IPS DF 4.7 (cell line): ENCODE measurements around the gene EFNA1.
"Not testable (repeated sequence)": the region's sequence is repeated elsewhere in the genome, so short reads cannot be mapped to it uniquely, and the experiment has no call there.

Experiments
- DNase-seq: peaks from one replicate; pipeline ENCODE4 v3.0.0-alpha.2; 2013; ENCODE audit warnings: low spot score; ENCODE audit errors: extremely low read depth

EFNA1 gene

DNA sequence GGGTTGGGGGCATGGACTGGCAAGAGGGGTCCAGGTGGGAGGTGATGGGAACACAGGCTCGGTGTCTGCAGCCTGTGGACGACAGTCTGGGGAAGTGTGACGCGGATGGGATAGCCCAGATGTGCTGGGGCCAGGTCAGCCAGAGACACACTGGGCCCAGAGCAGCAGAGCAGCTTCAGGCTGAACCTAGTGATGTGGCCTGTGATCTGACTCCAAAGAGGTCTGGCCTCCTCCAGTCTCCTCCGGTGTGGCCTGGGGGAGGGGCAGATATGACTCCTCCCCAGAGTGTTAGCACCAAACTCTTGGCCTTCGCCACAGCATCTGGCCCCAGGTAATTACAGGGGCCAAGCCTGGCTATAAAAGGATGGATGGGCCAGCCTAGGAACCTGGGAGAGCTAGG is 35.5 kb upstream of the EFNA1 start:
- DNase-seq: no peak

DNA sequence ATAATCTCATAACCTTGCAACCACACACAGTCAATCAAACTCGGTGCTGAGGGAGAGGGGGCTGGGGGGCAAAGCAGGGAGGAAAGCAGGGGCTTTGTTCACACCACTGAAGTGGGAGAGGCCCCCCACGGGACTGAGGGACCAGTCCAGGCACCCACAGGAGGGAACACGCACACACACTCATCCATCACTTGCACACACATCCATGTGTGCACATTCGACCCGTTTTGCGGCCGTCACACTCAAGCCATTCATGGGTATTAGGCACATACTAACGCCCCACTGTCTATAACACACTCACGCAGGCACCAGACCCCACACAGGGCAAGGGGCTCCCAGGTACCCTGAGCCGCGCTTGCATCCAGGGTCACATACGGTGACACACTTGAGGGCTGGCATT is 35.0 kb upstream of the EFNA1 start:
- DNase-seq: no peak

DNA sequence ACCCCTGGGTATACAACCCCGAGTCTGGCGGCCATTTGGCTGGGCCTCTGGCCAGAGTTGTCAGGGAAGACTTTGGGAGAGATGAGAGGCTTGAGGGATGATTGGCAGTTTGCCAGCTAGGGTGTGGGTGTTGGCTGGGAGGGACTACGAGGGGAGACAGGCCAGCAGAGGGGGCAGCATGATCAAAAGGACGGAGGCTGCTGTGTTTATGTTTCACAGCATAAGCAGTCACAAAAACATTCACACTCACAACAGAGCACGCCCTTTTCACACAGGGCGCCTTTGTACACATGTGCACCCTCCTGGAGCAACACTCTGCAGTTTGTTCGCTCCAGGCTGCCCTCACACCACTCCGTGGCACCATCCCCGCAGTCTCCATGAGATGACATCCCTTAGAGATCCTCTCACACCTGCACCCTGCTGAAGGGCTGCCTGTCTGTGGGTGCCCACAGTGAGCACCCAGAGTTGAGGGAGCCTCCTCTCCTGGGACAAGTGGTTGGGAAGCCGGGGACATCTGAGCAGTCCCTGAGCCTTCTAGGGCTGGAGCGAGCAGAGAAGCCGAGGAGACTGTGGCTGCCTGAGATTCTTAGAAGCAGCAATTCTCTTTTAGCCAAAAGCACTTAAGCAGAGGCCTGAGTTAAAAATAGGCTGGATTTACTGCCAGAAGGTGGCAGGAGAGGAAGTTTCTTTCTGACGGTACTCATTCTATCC is 33.6 kb upstream of the EFNA1 start:
- DNase-seq: no peak

DNA sequence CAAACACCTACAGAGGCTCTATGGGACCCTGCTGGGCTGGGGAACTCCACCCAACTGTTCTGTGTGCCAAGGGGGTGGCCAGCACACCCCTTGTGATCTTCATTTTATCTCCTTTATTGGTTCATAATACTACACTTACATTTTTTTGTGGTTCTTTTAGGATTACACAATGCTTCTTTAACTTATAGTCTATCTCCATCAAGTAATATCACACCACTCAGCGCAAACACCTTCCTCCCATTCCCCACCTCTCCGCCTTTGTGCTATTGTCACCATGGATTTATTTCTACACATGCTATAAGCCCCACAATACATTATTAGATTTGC is 33.1 kb upstream of the EFNA1 start:
- DNase-seq: no peak

DNA sequence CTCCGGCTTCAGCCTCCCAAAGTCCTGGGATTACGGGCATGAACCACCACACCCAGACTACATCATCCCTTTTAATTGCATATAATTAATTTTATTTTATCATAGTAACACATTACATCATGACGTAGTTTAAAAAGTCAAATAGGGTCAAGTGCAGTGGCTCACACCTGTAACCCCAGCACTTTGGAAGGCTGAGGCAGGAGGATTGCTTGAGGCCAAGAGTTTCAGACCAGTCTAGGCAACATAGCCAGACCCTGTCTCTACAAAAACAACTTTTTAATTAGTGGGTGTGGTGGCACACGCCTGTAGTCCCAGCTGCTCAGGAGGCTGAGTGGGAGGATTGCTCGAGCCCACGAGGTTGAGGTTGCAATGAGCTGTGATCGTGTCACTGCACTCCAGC is 28.3 kb upstream of the EFNA1 start:
- DNase-seq: no peak

DNA sequence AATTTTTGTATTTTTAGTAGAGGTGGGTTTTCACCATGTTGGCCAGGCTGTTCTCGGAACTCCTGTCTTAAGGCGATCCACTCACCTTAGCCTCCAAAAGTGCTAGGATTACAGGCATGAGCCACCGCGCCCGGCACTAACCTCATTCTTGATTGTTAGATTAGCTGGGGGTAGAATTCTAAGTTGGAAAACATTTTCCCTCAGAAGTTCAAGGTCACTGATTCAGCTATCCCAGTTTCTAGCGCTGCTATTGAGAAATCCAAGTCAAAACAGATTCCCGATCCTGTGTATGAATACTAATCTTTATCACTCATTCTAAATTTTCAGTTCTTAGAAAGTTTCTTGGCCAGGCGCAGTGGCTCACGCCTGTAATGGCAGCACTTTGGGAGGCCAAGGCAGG is 24.4 kb upstream of the EFNA1 start:
- no peak for DNase-seq

DNA sequence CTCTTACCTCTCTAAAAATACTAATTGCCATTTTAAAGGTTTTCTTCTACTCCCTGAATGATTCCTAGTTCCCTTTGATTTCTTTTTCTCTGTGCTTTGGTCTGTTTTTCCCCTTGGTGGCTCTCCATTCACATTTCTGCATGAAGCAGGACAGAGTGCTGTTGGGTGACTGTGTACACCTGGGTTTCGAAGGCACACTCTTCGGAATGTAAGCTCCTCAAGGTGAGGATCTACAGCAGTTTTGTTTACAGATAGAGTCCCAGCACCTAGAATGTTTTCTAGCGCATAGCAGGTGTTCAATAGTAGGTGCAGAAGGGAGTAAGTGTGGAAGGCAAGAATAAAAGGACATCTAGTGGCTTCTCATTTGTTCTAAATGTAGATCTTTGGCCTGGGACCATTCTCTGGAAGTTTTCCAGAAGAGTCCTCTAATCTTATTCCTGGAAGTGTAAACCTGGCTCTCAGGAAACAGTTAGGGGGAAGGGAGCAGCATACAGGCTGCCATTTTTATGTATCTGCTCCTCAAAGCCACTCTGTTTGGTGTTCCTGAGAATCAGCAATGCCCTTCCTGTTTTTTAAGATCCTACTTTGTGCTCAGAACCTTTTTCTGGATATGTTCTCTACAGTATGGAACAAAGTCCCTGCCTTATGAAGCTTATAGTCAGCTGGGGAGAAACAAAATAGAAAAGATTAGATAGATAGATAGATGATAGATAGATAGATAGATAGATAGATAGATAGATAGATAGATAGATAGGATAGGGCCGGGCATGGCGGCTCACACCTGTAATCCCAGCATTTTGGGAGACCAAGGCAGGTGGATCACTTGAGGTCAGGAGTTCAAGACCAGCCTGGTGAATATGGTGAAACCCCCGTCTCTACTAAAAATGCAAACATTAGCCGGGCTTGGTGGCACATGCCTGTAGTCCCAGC is 22.8 kb upstream of the EFNA1 start:
- no peak for DNase-seq

DNA sequence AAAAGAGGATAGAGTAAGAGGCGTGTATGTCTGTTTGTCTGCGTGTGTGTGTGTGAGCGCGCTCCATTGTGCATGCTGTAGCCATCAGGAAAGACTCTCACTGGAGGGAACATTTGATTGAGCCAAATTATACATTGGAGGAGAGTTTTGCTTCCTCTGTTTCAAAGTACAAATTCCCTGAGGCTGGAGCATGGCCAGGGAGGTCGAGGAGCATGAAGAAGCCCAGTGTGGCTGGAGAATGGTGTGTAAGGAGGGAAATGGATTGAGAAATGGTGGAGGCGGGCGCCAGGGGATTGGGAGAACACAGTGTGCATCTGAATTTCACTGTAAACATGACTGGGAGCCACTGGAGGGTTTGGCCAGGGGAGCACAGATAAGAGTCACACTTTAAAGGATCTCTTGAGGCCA is 22.1 kb upstream of the EFNA1 start:
- DNase-seq: no peak

DNA sequence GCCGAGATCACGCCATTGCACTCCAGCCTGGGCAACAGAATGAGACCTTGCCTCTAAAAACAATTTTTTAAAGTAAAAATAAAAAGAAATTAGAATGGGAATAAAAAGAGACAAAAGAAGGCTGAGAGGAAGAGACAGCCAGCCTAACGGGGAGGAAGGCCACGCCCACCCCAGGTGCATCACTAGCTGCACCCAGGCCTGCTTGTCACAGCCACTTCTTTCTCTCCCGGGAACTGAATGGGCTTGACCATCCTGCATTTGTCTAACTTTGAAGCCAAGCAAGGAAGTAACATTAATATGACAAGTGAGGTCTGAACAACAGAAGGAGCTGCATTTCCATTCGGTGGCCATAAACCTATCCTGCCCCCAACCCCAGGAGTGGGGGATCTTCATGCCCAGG is 20.8 kb upstream of the EFNA1 start:
- DNase-seq: no peak

DNA sequence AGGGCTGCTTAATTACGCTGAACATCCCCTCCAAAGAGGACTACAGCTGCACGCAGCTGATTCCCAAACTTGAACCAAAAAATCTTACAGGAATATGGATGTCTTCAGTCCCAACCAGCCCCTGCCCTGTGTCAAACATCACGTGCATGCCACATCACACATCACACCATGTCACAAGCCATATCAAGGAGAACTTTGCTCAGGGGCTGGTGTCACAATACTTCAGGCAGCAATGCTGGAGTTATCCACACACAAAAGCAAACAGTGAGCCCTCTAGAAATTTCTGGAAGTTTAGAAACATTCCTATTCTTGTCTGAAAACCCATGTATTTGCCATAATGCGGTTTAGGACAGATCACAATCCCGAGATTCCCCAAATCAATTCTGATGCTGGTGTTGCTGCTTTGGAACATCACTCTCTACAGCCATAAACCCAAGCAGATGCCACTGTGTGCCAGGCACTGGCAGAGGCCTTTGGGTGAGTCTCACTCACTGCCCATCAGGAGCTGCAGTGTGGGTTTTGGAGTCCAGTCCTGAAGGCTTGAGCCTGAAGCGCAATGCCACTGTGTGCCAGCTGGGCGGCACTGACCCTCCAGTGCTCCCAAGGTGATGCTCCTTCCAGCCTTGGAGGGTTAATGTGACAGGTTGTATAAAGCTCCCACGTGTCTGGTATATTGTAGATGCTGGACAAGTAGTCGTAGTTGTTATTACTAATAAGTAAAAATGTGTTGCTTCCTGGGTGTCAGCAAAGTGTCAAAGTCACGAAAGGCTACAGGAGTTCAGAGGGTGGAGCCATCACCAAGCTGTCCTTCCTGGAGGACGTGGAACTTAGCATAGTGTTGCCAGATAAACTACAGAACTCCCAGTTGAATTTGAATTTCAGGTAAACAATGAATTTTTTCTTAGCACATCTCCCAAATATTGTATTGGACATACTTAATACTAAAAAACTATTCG is 20.1 kb upstream of the EFNA1 start:
- DNase-seq: no peak

DNA sequence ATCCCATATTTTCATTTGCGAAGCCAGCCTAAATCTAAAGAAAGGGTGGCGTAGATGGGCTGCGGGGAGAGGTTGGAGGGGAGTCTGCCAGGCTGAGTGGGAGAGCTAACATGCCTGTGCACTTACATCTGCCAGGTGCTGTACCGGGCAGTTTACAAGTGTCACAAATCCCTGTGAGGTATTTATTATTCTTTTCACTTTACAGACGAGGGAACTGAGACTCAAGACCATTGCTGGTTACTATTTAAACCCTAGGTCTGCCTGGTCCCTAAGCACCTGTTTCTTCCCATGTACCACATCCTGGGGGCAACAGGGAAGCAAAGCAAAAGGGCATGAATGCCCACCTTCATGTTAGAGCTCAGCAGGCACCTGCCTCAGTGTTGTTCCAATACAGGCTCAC is 19.4 kb upstream of the EFNA1 start:
- DNase-seq: no peak

DNA sequence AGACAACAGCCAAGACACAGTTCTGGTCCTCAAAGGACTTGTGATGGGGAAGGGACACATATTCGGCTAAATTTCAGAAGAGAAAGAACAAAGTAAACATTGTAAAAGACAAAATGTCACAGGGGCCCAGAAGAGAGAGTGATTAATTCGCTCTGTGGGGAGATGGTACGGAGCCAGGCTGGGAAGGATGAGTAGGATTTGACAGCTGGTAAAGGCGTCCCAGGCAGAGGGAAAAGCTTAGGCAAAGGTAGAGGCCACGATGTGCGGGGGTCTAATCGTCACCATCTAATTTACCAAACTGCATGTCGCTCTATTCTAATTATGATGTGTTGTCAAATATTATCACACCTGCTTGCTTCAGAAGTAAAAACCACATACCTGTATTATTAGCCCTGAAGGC is 17.3 kb upstream of the EFNA1 start:
- DNase-seq: no peak

DNA sequence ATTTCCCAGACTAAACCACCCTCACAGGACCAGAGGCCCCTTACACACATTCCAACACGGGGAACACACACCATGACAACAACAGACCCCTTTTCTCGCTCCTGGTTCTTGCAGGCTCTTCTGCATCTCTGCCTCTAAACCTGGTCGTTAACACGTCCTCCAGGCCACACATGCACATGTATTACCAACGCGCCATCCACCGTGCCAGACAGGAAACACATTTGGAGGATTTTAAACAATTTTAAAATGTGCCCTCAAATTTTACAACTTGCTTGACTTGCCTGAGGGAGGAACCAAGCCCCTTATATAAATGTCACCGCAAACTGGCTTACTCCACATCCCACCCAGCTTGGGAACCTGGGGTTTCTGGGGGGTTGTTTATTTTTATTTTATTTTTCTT is 16.9 kb upstream of the EFNA1 start:
- no peak for DNase-seq

DNA sequence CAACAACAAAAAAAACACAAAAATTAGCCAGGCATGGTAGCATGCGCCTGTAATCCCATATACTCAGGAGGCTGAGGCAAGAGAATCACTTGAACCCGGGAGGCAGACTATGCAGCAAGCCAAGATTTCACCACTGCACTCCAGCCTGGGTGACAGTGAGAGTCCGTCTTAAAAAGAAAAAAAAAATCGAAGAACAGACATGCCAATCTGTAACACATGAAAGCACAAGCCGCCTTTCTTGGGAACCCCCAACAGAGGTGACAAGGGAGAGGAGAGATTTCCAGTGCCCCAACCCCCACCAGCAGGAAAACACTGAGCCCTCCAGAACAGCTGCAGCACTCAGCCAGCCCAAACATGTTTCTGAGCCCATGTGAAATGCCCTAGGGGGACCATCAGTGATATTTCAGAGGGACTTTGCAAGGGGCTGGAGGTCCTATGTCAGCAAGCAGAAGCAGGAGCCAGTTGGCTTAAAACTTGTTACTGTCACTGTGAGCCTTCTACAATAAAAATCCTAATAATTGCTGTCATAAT is 14.2 kb upstream of the EFNA1 start:
- DNase-seq: no peak

DNA sequence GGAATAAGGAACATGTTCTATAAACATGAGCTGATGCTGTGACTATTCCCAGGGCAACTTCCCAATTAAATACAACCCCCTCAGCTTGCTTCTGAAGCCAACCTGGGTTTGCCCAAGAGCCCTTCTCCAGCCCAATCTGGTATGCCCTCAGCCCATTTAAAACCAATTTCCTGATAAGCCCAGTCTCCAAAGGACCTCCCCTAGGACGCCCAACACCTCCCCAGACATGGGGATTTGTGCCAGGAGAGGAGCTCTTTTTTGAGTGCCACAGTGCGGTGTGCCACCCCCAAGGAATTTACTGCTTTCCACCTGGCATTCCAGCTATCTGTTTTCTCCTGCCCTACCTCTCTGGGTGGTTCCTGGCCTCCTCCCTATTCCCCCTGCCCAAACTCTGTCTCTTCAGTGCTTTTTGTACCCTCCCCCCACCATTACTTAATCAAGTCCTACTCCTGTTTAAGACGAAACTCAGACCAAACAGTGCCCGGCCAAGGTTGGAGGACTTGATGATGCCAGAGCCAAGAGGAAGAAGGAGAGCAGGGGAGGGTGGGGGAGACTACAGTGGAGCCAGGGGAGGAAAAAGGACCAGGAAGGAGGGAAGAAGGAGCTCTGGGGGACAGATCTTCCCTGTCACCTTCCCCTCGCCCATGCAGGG is 11.4 kb upstream of the EFNA1 start:
- no peak for DNase-seq

DNA sequence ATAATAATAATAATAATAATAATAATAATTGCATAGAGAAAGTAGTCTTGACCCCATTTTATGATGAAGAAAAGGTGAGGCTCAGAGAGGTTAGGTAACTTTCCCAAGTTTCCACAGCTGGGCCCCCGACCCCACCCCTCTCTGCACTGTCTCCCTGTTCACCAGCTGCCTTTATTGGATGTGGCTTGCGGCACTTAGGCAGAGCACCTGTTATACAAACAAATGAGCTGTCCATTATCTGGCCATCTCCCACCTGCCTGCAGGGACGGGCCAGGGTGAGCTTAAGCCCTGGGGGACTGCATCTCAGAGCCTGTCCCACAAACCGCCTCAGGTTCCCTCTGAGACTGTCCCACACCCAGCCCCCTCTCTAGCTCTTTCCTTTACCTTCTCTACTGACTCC is 10.1 kb upstream of the EFNA1 start:
- no peak for DNase-seq

DNA sequence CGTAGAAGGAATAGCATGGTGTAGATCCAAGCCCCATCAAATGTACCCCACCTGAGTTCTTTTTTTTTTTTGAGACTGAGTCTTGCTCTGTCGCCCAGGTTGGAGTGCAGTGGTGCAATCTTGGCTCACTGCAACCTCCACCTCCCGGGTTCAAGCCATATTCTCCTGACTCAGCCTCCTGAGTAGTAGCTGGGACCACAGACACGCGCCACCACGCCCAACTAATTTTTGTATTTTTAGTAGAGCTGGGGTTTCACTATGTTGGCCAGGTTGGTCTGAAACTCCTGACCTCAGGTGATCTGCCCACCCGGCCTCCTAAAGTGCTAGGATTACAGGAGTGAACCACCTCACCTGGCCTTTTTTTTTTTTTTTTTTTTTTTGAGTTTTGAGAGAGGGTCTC is 9.6 kb upstream of the EFNA1 start:
- not testable (repeated sequence) for DNase-seq

DNA sequence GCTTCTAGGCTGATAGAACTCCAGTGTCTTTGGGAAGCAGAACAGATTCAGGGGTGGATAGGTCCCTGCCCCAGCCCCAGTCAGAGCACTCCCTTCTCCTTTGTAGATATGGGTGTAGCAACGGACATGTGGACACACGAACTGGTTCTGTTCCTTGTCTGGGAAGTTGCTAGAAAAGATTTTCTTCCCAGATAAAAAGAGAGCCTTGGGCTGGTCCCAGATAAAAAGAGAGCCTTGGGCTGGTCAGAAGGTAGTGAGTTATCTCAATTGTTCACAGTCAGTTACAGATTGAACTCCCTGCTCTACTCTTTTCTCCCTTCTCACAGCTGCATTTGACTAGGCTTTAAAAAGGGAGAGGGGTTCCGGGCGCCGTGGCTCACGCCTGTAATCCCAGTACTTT is 7.4 kb upstream of the EFNA1 start:
- no peak for DNase-seq

DNA sequence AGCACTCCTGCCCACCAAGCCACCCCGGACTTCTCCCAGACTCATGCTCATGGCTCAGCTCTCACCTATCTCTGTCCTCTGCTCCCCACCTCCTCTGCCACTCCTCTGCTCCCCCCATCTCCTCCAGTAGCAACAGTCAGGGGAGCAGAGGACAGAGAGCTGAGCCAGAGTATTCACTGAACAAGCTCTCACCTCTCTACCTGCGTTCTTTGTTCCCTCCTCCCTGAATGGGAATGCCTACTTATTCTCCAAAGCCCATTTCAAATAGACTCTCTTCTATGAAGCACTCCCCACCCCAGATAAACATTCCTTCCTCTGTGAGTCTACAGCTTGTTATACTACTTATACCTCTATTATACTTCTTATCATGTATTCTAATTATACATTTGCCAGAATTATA is 6.4 kb upstream of the EFNA1 start:
- DNase-seq: no peak

DNA sequence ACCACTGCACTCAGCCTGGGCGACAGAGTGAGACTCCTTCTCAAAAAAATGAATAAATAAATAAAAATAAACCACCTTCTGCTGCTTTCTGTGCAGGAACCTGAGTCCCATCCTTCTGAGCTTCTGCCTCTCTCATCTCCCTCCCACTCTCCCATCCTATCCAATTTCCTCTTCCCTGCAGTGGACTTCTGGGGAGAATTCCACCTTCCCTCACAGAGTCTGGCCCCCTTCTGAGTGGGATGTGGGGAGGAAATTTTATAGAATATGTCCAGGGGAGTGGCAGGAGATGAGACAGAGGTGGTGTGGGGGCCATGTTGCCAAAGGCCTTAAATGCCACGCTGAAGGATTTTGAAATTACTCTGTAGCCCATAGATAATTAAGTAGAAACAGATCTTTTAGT is 5.4 kb upstream of the EFNA1 start:
- no peak for DNase-seq

DNA sequence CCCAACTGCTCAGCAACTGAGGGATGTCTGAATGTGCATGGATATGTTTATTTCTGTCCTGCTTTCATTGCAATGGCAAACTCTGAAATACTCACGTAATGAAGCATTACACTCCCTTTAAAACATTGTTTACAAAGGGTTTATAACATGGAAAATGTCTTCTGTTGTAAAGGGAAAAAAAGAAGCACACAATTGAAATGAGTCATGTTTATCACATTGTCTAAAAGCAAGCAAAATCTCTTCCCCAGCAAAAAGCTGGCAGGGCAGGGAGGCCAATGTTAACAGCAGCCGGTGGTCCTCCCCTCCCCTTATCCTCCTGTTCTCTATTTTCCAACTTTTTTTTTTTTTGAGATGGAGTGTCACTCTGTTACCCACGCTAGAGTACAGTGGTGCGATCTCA is 3.9 kb upstream of the EFNA1 start:
- no peak for DNase-seq
